Epithelial cell of esophagus (primary cell): ENCODE measurements around the gene HSPA4L.
A peak's percentile ranks its signal among the peaks of the same experiment; 100 is the strongest.

Experiments
- DNase-seq: peaks from one replicate; pipeline ENCODE4 v3.0.0; 2010; ENCODE audit warnings: low read depth
- H3K4me3 ChIP-seq: 2 replicates; pipeline ENCODE4 v1.5.1; 2011; ENCODE audit warnings: mild to moderate bottlenecking, low read length, control low read depth
- TF ChIP-seq, protein P1 (sequence below): IDR thresholded peaks from 2 replicates; pipeline ENCODE4 v1.5.1; 2011; ENCODE audit warnings: low read depth, mild to moderate bottlenecking, low read length, control low read depth, inconsistent platforms; ENCODE audit not compliant: insufficient read depth; ENCODE audit errors: missing control alignments

Gene HSPA4L

DNA sequence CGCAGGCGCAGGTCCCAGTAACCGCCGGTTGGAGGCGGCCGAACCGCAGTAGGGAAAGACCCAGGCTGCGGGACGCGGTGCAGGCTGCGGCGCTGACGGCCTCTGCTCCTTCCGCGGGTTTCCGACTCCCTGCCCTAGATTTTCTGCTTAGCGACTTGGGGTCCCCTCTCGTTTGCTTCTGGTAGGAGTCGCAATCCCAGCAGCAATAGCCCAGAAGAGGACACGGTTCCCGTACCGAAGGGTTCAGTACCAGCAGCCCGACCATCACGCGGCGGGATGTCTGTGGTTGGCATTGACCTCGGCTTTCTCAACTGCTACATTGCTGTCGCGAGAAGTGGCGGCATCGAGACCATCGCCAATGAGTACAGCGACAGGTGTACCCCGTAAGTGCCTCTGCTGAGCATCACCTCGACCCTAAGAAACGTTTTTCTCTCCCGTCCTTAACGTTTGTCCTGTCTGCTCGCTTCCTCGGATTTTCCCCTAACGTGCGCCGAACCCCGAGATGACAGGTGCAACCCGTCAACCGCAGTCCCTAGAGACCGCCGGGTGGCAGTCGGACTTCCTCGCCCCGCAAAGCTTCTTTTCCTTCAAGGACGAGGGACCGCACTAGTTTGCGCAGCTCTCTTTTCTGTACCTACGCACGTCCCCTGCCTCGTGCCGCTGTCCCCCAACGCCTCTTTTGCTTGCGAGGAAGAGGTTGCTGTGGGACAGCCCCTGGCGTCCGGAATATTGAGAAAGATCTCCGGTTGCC lies at the start of gene HSPA4L:
Gene HSPA4L (plus strand): TSS at position 48 of the 751 bp plus-strand sequence. CDS start 229 bp downstream, at position 277.
- DNase-seq: peak; percentile 78
- peak within 1 kb of the TSS; percentile 60 for H3K4me3 ChIP-seq
- TF ChIP-seq, protein P1, sequence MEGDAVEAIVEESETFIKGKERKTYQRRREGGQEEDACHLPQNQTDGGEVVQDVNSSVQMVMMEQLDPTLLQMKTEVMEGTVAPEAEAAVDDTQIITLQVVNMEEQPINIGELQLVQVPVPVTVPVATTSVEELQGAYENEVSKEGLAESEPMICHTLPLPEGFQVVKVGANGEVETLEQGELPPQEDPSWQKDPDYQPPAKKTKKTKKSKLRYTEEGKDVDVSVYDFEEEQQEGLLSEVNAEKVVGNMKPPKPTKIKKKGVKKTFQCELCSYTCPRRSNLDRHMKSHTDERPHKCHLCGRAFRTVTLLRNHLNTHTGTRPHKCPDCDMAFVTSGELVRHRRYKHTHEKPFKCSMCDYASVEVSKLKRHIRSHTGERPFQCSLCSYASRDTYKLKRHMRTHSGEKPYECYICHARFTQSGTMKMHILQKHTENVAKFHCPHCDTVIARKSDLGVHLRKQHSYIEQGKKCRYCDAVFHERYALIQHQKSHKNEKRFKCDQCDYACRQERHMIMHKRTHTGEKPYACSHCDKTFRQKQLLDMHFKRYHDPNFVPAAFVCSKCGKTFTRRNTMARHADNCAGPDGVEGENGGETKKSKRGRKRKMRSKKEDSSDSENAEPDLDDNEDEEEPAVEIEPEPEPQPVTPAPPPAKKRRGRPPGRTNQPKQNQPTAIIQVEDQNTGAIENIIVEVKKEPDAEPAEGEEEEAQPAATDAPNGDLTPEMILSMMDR: peak; percentile 2

DNA sequence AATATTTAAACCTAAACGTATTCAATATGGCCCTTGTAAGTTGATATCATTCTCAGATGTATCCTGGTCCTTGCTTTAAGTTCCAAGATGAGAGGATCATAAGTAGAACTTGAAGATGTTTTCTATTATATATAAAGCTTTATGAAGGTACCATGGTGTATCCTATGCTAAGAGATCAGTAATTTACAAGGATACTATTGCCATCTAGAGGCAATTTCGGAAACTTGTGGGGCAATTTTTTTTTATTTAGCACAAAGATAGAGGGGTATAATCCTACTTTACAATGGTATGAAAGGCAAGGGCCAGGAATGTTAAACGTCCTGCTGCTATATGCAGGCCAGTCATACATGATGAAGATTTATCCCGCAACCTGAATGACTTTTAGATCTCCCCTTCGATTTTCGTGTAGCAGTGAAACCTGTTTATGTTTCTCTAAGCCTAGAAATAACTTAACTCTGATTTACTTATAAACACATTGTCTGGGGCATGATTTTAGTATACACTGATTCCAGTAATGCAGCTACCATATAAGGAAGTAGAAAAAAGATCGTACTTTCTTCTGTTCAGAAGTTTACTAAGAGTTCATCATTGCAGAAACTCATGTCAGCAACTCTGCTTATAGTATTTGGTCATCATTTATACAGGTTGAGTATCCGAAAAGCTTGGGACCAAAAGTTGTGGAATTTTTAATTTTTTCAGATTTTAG lies 49.3 kb upstream of the HSPA4L start:
- no peak overlapping the region for H3K4me3 ChIP-seq
- TF ChIP-seq, protein P1: peak; percentile 46
- peak; percentile 61 for DNase-seq

DNA sequence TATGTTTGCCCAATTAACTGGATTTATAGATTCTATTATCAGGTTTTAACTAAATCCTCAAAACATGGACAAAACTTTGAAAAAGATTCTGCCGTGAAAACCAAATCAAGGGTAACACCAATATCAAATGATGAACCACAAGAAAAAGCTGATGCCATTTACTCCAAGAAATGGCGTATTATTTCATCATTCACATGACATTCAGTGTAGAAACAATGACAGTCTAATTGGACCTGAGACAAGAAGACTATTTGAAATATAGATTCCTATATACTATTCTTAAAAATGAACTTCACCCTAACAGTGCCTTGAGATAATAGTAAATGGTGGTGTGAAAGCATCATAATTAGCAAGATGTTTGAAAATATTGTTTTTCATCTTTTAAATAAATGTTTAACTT lies 47.1 kb upstream of the HSPA4L start:
- TF ChIP-seq, protein P1: no peak
- DNase-seq: no peak
- H3K4me3 ChIP-seq: no peak overlapping the region

DNA sequence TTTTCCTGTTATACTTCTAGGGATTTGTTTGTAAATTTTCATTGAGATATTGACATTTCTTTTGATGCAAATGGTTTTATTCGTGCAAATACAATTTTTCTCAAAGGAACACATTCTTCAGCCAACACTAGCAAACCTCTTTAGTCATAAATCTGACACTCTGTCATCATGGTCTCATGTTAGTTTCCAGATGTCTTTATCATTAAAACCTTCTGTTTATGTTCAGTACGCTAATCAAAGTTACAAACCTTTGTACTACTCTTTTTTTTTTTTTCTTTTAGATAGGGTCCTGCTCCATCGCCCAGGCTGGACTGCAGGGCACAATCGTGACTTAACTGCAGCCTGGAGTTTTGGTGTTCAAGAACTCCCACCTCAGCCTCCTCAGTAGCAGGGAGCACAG lies 44.8 kb upstream of the HSPA4L start:
- no peak overlapping the region for H3K4me3 ChIP-seq
- no peak for DNase-seq
- TF ChIP-seq, protein P1: no peak

DNA sequence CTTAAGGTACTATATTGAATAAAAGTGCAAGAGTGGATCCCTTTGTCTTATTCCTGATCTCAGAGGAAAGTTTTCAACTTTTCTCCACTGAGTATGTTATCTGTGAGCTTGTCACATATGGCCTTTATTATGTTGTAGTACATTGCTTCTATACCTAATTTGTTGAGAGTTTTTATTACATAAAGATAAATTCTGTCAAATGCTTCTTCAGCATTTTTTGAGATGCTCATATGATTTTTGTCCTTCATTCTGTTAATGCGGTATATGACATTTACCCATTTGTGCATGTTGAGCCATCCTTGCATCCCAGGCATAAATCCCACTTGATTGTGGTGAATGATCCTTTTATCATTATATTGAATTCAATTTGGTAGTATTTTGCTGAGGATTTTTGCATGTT lies 40.9 kb upstream of the HSPA4L start:
- TF ChIP-seq, protein P1: no peak
- DNase-seq: no peak
- H3K4me3 ChIP-seq: no peak overlapping the region

DNA sequence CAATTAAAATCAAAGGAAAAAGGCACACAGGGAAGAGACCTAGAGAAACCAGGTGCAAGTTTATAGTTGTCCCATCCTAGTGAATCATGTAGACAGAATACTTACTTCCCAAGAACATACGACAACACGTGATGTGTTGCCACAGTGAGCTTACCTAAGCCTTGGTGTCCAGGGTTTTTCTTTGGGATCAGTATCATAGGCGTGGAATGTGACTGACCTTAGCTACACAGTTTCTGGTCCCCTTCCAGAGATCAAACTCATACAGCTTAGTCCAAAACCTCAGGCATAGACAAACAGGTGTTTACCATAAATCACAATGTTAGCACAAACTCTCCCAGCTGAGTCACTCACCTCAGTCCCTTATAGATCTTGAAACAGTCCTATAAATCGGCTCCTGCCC lies 34.2 kb upstream of the HSPA4L start:
- H3K4me3 ChIP-seq: no peak overlapping the region
- TF ChIP-seq, protein P1: no peak
- DNase-seq: no peak
